Mesothelial cell of epicardium (in vitro differentiated cells): ENCODE measurements around the gene SLC6A3. TPM values are rescaled to one million over a fixed set of nuclear protein-coding genes. Genes with fewer than 3 reads are reported as not detected.

Experiments used
- DNase-seq, 2 experiments: peaks; one replicate each; pipeline ENCODE4 v3.0.0; 2021; ENCODE audit warnings: low spot score in 2 of 2; ENCODE audit not compliant: unreplicated experiment in 2 of 2
- H3K27ac Mint-ChIP-seq: 2 replicates; pipeline ENCODE4 v1.8.0; 2021; ENCODE audit warnings: mixed read lengths
- H3K27me3 Mint-ChIP-seq: 2 replicates; pipeline ENCODE4 v1.8.0; 2021; ENCODE audit warnings: low read depth, mixed read lengths
- H3K36me3 Mint-ChIP-seq: 2 replicates; pipeline ENCODE4 v1.8.0; 2021; ENCODE audit warnings: mixed read lengths
- H3K4me1 Mint-ChIP-seq: 2 replicates; pipeline ENCODE4 v1.8.0; 2021; ENCODE audit warnings: mixed read lengths
- H3K4me3 Mint-ChIP-seq: 2 replicates; pipeline ENCODE4 v1.8.0; 2021; ENCODE audit warnings: mild to moderate bottlenecking, moderate library complexity, mixed read lengths
- H3K9me3 Mint-ChIP-seq: 2 replicates; pipeline ENCODE4 v1.8.0; 2021; ENCODE audit warnings: mixed read lengths
- CTCF ChIP-seq: fragments of 200-600 bp; sonication (generic); IDR thresholded peaks from one replicate; pipeline ENCODE4 v1.5.0; 2021; ENCODE audit warnings: antibody characterized with exemption; ENCODE audit not compliant: unreplicated experiment
- total RNA-seq: library from RNA; stranded (reverse); gene quantifications from 3 replicates; pipeline ENCODE4 v1.2.1, GENCODE V29; 2021

SLC6A3 gene
- total RNA-seq, 1 donor from 2014 or later = 0.04 TPM

- H3K27ac Mint-ChIP-seq = no peak overlapping the region
- H3K36me3 Mint-ChIP-seq = no peaks in the 10 kb centered on the region
Measured at GRCh38 chr5:1435369-1435768, 9.9 kb downstream of the SLC6A3 start.

GRCh38 chr5:1432296-1432695, 12.9 kb downstream of the SLC6A3 start:
- H3K4me3 Mint-ChIP-seq = no peak overlapping the region
- H3K4me1 Mint-ChIP-seq = no peaks in the 10 kb centered on the region
- peaks cover 48% of the 10 kb centered on the region for H3K9me3 Mint-ChIP-seq
- peaks cover 3% of the 10 kb centered on the region for H3K36me3 Mint-ChIP-seq
- DNase-seq = no peak
- H3K27ac Mint-ChIP-seq = no peak overlapping the region
- TF ChIP-seq CTCF = no peak
- H3K27me3 Mint-ChIP-seq = peaks cover 5% of the 10 kb centered on the region

More at GRCh38 chr5:1435369-1435768, 9.9 kb downstream of the SLC6A3 start:
- Mint-ChIP-seq H3K4me1 (no peaks in the 10 kb centered on the region), H3K4me3 (no peak overlapping the region), H3K27me3 (peaks cover 31% of the 10 kb centered on the region), H3K9me3 (peaks cover 31% of the 10 kb centered on the region)
- TF ChIP-seq CTCF = no peak
- no peak for DNase-seq

- H3K27ac Mint-ChIP-seq = no peak overlapping the region
- no peak overlapping the region for H3K4me3 Mint-ChIP-seq
- peaks cover 52% of the 10 kb centered on the region for H3K9me3 Mint-ChIP-seq
- no peak for DNase-seq
- H3K4me1 Mint-ChIP-seq = no peaks in the 10 kb centered on the region
- no peak for TF ChIP-seq CTCF
- peaks cover 3% of the 10 kb centered on the region for H3K36me3 Mint-ChIP-seq
- peaks cover 3% of the 10 kb centered on the region for H3K27me3 Mint-ChIP-seq
Measured at GRCh38 chr5:1431896-1432295, 13.3 kb downstream of the SLC6A3 start.

- Mint-ChIP-seq H3K9me3 (peaks cover 58% of the 10 kb centered on the region), H3K4me3 (no peak overlapping the region), H3K27ac (no peak overlapping the region), H3K36me3 (peaks cover 4% of the 10 kb centered on the region), H3K27me3 (peaks cover 2% of the 10 kb centered on the region), H3K4me1 (no peaks in the 10 kb centered on the region)
- no peak for TF ChIP-seq CTCF
- no peak for DNase-seq
Measured at GRCh38 chr5:1431021-1431811, 14.0 kb downstream of the SLC6A3 start.

- no peak for TF ChIP-seq CTCF
- DNase-seq = no peak
- H3K9me3 Mint-ChIP-seq = peaks cover 65% of the 10 kb centered on the region
- no peaks in the 10 kb centered on the region for H3K4me1 Mint-ChIP-seq
- H3K4me3 Mint-ChIP-seq = no peak overlapping the region
- no peak overlapping the region for H3K27ac Mint-ChIP-seq
- peaks cover 4% of the 10 kb centered on the region for H3K36me3 Mint-ChIP-seq
- peaks cover 2% of the 10 kb centered on the region for H3K27me3 Mint-ChIP-seq
Measured at GRCh38 chr5:1430121-1430795, 15.0 kb downstream of the SLC6A3 start.
